SU-DHL-6 (cell line): ENCODE data around the gene LTBP2.

Source experiments
- CTCF ChIP-seq: fragments of 200-600 bp; sonication (generic); IDR thresholded peaks from one replicate; pipeline ENCODE4 v1.5.1; 2017; ENCODE audit warnings: antibody characterized with exemption, mild to moderate bottlenecking, low read length, moderate library complexity; ENCODE audit not compliant: insufficient read depth, poor library complexity, severe bottlenecking
- EZH2phosphoT487 ChIP-seq: fragments of 200-600 bp; sonication (generic), shearing (Covaris generic); conservative IDR thresholded peaks from 2 replicates; pipeline ENCODE4 v1.6.1; 2018; ENCODE audit warnings: mild to moderate bottlenecking, antibody characterized with exemption, low read length, moderate library complexity, mixed read lengths

GRCh38 chr14:74634481-74634880, 22.4 kb upstream of the LTBP2 start:
- TF ChIP-seq EZH2phosphoT487: no peak
- TF ChIP-seq CTCF: no peak
